Posterior cingulate gyrus (tissue), 11 donors: ENCODE measurements around the gene PARK7.

Experiments
- DNase-seq, 10 donors: peaks; one replicate each; pipeline versions ENCODE4 v3.0.0 to v3.0.0-alpha.2; 2020 to 2021; ENCODE audit warnings: mixed read lengths in 3 of 10
- intact Hi-C: fragments of 100-400 bp; cut with DNase I; formaldehyde crosslinking; loops from one replicate; pipeline ENCODE4 v1.15.1; 2023

PARK7 gene

DNA sequence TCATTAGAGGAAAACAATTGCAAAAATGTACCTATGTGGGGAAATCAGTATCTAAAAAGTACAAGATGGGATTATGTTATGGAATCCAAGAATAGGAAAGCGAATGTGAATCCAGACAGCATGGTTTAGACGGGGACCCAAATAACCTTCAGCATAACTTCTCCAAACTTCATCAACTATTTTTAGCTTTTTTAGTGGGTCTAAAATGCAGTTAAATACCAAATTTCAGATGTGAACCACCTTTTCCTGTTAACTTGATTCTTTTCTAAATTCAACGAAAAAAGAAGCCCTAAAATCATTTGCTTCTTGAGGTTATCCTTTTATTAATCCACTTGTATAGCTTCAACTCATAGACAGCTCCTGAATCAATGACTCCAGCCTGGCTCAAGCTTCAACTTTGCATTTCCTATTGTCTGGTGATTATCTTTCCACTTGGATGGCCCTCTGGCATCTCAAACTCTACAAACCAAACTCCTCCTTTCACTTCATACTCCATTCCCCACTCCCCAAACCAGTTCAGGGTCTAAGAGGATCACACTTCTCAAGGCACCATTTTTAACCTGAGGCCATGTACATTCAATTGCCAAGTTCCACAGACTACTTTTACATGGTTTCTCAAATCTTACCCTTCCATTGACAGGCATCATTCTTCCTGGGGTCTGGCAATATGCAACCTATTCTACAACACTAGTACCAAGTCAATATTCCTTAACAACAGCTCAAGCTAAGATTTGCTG lies 57.1 kb downstream of the PARK7 start:
- DNase-seq: no peak
- intact Hi-C loops: loop anchor here (5.0 to 10.0 kb wide), 2 partner anchors 36 to 326 kb away; no protein-coding TSS in a partner anchor

DNA sequence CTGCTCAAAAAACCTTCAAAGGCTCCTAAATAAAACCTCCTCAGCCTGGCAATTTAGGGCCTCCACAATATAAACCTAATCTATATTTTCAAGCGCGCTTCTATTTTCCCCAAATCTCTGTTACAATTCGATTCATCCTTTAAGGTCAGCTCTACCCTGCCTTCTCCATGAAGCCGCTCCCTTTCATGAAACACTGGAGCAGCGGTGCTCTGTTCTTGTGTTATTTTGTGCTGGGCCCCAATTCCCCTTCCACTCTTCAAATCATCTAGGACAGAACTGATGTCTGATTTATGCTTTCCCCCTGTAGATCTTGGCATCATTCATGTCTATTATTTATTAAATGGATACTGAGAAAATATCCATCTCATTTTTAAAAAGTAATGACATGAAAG lies 57.7 kb downstream of the PARK7 start:
- DNase-seq: no peak
- intact Hi-C loops: loop anchor here (5.0 to 10.0 kb wide), 2 partner anchors 37 to 326 kb away; no protein-coding TSS in a partner anchor

DNA sequence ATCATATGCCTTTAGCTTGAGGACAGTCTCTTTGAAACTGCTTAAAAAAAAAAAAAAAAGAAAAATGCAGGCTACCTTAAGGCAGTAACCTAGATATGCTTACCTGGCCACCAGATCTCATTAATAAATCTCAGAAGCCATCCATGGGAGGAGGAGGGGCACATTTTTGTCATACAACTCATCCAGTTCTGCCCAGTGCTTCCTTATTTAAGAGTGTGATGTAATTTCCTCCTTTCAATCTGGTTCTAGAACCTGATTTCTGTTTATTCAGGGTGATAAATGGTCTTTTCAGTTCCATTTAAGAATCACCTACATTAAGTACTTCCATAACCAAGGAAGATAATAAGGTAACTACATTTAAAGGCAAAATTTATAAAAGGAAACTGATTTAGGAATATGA lies 58.5 kb downstream of the PARK7 start:
- intact Hi-C loops: no loop called here
- no peak for DNase-seq

DNA sequence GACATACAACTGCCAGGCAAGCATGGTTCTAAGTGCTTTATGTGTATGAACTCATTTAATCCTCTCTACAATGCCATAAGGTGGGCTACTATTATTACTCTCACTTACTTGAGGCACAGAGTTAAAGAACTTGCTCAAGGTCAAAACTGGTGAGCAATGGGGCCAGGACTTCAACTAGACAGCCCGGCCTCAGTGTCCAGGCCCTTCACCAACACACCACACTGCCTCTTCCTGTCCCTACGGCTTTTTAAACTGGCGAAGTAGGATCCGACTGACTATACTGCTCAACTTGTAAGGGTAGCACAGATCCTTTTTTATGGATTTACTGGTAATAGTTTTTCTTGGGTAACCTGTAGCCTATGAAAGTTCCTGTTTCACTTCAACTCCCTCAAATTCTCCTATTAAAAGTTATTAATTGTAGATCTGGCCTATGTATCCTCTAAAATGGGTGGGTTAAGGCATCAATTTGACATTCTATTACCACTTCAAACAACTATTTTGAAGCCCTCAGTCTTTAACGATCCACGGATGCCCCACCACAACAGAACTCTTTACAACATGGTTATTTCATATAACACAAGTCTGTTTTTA lies 60.3 kb downstream of the PARK7 start:
- intact Hi-C loops: no loop called here
- no peak for DNase-seq

DNA sequence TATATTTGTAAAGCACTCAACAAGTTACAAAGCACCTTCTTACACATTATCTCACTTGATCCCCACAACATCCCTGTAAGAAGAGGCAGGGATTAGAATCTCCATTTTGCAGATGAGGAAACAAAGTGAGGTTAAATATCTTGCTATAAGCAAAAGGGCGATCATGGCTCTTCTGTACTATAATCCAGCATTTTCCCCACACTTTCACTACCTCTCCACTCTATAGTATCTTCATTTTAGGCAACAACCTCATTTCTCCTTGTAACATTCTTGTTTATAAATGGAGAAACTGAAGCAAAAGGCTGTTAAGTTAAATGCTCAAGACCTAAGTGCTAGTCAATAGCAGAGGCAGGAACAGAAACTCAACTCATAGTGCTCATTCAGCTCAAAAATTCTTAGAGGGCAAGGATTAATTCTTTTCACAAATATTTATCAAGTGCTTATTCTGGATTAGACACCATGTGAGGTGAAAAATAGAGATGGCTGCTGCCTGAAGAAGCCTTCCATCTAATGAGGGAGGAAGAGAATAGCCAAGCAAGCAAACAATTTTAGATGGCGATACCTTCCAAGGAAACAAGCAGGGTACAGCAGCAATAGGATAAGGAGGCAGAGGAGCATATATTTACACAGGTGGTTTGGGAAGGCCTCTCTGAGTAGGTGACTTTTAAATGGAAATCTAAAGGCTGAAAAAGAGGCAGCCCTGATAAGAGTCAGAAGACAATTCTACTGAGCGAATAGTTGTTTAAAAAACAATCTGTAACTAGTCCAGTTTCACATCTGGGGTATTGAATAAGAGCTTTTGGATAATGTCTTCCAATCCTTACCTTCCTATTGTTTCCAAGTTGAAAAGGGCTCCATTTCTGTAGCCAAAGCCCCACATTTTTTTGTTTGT lies 61.1 kb downstream of the PARK7 start:
- no peak for DNase-seq
- intact Hi-C loops: no loop called here

DNA sequence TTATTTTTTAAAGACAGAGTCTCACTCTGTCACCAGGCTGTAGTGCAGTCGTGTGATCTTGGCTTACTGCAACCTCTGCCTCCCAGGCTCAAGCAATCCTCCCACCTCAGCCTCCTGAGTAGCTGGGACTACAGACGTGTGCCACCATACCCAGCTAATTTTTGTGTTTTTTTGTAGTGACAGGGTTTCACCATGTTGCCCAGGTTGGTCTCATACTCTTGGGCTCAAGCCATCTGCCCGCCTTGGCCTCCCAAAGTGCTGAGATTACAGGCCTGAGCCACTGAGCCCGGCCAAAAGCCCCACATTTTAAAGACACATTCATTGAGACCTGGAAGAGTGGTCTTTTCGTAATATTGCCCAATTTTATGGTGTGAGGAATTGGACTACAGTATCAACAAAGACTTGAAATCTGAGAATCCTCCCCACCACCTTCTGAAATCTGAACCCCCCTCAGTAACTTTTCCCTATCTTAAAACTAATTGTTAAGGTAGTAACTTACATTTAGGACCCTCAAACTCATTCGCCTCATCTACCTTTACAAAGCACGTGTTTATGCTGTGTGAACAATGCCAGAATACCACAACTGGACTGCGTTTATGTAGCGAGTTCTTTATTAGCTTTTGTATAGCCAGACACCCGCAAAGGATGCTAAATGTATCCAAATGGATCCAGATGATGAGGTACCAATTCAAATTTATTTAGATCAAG lies 61.9 kb downstream of the PARK7 start:
- DNase-seq: no peak
- intact Hi-C loops: no loop called here

DNA sequence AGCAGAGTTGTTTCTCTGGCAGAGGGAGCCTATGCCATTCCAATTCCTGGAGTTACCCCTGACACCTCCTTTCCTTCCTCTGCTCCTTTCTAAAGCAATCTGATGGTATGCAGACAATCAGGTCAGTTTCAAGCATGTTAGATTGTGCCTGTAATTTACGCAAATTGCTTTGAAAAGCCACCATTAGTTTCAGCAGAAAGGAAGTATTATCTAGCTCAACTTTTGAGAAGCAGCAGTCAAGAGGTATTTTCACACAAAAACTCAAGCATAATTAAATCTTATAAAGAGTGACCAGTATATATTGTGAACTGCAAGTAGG lies 62.4 kb downstream of the PARK7 start:
- intact Hi-C loops: no loop called here

DNA sequence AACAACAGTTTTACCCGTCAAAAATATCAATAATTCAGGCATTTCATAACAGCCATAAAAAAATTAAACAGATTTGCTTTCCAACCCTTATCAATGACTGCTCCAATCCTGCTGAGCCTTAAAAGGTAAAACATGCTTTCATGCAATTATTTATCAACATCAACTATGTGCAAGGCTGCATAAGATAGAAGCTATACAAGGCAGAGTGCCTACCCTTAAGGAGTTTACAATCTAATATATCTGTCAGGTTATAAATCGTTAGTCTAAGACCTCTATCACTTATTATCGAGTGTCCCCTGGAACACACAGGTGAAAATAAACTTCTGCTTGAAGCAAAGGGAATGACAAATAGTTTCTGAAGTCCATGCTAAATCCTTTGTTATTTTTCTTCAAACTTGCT lies 62.8 kb downstream of the PARK7 start:
- intact Hi-C loops: no loop called here

More for the DNA sequence above, 62.4 kb downstream of the PARK7 start:
- DNase-seq: no peak

DNA sequence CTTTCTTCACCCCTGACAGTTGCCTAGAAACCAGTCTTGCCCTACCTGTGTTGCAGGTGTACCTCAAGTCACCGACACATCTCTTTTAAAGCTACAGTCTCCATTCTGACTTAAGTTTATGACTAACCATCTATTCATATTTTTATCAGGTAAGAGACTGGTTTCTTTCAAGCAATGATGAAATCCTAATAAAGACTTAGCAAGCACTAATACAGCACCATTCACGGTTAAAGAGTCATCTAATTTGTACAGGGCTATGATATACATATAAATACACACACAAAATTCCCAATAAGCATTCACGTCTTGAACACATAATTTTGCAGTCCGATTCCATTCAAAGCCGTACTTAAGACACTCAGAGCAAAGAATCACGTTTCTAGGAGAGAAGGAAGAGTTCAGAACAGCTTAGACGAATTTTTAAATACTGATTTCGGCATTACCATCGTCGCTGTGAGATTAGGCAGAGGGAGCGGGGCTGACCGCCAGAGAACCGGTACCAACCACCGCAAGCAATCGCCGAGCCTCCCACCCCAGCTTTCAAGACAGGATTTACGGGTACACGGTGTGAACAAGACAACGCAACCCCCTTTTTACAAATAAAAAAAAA lies 63.7 kb downstream of the PARK7 start:
- DNase-seq: peak in 3 of 10 donors; percentile 18 to 75 (median 23)
- intact Hi-C loops: loop anchor here (5.0 kb wide), 1 partner anchor 63 kb away; the partner anchor contains the start of gene PARK7

More for the DNA sequence above, 62.8 kb downstream of the PARK7 start:
- no peak for DNase-seq

DNA sequence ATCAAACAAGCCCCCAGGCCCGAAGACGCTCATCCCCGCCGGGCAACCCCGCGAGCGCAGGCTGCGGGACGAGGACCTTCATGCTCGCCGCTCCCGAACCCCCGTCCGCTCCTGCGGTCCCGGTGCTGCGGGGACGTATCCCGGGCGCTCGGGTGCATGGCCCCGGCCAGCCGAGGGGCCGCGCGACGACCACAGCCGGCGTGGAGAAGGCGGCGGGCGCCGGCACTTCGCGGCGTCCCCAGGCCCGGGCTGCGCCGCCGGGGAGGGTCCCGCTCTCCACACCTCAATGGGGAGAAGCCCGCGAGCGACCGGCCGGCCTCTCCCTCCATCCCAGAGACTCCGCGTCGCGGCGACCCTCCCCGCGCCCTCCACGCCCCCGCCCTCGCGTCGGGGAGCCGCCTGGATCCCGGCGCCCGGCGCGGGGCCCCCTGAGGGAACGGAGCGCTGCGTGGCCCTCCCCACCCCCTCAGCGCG lies 64.2 kb downstream of the PARK7 start:
- DNase-seq: peak in 4 of 10 donors; percentile 31 to 87 (median 70)
- intact Hi-C loops: loop anchor here (5.0 kb wide), 1 partner anchor 63 kb away; the partner anchor contains the start of gene PARK7

DNA sequence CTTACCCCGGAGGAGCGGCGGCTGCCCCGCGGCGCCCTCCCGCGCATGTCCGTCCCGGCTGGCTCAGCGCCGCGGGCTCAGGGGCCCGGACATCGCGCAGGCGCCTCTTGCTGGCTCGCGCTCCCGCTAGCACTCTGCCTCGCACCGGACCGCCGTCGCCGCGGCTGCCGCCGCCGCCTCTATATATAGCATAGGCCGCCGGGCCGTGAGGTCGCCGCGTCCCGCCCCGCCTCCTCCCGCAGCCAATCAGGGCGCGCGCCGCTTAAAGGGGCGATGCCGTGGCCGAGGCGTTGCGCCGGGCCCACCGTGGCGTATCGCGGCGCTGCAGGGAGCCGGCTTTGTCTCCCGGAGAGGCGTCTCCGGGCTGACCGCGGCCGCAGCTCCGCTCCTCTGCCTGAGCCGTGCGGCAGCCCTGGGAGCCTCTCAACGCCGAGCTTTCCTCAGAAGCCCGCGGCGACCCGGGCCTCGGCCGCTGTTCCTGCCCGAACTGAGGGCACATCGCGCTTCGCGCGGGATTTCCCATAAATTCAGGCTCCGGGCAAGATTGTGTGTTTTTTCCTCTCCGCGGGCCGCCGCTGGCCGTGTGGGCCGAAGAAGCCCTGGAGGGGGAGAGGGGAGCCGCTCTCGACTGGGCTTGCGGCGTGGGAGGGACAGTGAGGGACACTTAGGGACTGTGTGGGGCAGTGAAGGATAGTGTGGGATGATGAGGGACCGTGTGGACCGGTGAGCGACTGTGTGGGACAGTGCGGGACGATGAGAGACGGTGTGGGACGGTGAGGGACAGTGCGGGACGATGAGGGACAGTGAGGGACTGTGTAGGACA lies 64.9 kb downstream of the PARK7 start, which contains the start of gene ERRFI1:
Gene ERRFI1 (minus strand): TSS at position 157 of the 823 bp plus-strand sequence. CDS start 10,690 bp downstream, outside the sequence.
- peak; percentile 93 to 99 (median 96) for DNase-seq
- intact Hi-C loops: loop anchor here (5.0 kb wide), 1 partner anchor 64 kb away; the partner anchor contains the start of gene PARK7

DNA sequence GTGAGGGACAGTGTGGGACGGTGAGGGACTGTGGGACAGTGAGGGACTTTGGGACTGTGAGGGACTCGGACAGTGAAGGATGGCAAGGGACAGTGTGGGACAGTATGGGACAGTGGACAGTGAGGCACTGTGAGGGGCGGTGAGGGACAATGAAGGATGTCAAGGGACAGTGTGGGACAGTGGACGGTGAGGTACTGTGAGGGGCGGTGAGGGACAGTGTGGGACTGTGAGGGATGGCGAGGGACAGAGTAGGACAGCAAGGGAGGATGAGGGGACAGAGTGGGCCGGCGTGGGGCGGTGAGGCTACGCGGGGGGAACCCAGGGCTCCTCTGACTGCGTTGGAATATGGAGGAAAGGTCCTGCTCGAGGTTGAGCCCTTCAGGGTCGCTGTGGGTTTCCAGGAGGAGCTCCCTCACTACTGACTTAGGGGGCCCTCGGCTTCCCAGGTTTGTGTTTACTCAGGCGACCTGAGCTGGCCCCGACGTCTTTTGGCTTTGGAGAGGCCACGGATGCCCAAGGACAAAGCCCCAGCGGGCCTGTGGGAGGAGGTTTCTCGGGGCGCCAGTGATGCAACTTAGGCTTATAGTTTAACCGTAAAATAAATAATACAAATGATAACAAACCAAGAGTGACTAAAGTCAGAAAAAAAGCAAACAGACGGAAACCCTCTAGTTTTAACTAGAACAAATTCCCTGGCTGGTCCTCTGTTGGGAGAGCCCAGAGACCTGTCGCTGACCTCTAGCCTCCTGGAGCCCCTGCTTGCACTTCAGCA lies 65.7 kb downstream of the PARK7 start:
- intact Hi-C loops: loop anchor here (5.0 kb wide), 1 partner anchor 65 kb away; the partner anchor contains the start of gene PARK7
- DNase-seq: peak in 1 of 10 donors; percentile 78

DNA sequence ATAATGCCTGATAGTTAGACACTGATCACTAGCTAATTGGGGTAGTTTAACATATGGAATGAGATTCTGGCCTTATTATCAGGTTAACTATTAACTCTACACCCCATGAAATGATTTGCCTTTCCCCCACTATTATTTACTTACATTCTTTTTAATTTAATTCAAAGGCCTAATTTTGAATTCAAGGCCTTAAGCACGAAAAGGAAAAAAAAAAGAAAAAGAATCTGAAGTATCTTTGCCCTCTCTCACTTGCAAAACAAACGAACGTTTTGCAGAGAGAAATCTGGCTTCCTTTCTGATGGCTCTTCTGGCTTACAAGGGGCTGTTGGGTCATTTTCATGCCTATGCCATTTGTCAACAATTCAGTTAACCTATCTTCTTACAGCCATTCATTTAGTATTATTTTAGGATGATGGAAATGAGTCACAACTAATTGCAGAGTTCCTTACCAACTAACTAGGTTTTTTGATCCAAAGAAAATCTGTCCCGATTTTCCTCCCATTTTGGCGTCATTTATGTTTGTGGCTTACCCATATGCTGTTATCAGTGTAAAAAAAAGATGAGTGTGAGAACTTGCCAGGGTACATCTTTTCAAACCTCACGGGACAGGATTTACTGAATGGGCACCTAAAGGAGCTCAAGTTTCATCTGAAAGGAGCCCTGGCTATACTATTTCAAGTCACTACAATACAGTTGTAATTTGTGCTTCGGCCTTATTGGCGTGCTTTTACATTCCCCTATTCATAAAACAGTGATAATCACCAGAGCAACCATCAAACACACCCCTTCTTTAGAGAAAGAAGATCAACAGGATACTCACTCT lies 66.4 kb downstream of the PARK7 start:
- no peak for DNase-seq
- intact Hi-C loops: loop anchor here (5.0 kb wide), 1 partner anchor 66 kb away; the partner anchor contains the start of gene PARK7

DNA sequence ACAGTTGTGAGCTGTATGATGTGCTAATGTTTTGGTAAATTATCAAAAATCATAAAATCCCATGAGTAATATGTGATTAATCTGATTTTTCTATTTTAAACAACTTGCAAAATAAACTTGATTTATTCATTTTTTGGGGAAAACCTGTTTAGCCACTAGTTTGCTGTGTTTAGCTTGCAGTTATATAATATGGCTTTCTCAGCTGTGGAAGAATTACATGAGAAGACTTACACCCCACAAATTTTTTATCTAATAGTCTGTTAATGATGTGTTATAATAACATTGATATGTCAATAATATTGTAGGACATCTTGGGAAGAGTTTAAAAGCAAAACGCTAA lies 67.0 kb downstream of the PARK7 start:
- intact Hi-C loops: loop anchor here (5.0 kb wide), 1 partner anchor 66 kb away; the partner anchor contains the start of gene PARK7
- DNase-seq: no peak

DNA sequence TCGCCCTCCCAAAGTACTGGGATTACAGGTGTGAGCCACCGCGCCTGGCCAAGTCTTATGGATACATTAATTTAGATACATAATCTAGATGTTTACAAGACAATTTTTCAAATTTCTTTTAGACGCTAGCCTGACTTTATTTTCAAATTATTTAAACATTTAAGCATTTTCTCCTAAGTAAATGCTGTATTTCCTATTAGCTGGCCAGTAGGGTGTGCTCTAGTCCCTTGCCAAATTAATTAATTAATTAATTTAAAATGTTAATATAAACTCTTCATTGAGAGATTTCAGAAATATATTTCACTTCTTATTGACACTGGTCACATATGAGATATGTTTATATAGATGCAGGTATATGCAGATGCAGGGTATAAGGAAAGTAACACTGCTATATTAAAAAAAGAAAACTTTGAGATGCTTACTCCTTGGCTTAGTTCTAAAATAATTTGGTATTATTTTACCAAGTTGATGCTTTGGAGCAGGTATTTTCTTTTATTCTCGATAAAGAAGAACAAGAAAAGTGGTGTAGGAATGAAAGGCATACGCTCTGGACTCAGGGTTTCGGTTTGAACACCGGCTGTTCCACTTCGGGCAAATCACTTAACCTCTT lies 69.8 kb downstream of the PARK7 start:
- peak in 1 of 10 donors; percentile 16 for DNase-seq
- intact Hi-C loops: loop anchor here (2.0 kb wide), 1 partner anchor 284 kb away; no protein-coding TSS in a partner anchor

DNA sequence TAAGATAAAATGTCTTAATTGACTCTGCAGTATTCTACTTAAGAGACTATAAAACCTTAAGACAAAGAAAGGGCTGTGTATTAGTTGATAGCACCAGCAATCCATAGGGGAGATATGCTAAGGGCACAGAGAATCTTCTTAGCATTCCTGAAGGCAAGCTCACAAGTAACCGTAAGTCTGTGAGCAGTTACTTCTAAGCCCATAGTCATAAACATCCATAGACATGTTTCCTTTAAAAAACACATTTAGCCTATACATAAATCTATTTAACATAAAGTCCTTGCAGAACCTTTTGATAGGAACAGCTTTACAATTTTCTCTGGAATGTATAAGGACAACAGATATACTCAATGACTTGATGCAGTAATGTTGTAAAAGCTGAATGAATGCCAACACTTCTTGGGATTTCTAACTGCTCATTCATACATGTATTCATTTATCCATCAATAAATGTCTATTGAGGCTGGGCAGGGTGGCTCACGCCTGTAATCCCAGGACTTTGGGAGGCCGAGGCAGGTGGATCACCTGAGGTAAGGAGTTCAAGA lies 70.9 kb downstream of the PARK7 start:
- DNase-seq: no peak
- intact Hi-C loops: no loop called here
